ENCODE results near the gene SMIM3. TPM values are rescaled to one million over a fixed set of nuclear protein-coding genes. Genes with fewer than 3 reads are reported as not detected.
"Not testable (repeated sequence)": the region's sequence is repeated elsewhere in the genome, so short reads cannot be mapped to it uniquely, and the experiment has no call there.

Gene SMIM3
- total and polyA plus RNA-seq, 12 donors = 7.1 to 41.5 (median 14.0) TPM

DNA sequence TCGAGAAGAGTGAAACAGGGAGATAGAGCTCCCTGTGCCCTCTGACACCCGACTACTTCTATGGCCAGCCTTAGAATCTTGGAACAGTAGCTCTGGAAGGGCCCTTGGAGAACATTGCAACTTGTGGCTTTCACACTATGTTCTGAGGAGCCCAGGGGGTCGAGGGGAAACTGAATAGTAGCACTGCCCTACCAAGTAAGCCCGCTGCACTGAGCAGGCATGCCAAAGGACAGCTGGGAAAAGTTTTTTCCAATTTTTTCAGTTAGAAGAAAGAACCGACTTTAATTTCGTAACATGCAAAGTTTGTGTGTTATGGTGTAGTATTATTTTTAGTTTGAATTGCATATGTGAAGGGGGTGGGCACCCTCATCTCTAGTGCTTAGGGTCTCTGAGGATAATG lies 10.9 kb downstream of the SMIM3 start:
- DNase-seq (no peak), ATAC-seq (peak in 5 of 8 donors; percentile 10 to 54 (median 17))
- Histone ChIP-seq H3K9me3 (peaks cover 0 to 3% (median 0%) of the 10 kb centered on the region in 11 donors), H3K4me3 (no peak overlapping the region), H3K27me3 (no peaks in the 10 kb centered on the region), H3K4me1 (peaks cover 0 to 86% (median 57%) of the 10 kb centered on the region in 9 donors), H3K27ac (peak overlapping the region in 7 of 10 donors; percentile 26 to 76 (median 47)), H3K36me3 (peaks cover 0 to 7% (median 0%) of the 10 kb centered on the region in 9 donors)
- intact Hi-C loops (cut with DNase I) = no loop called here
- TF ChIP-seq, protein P1, sequence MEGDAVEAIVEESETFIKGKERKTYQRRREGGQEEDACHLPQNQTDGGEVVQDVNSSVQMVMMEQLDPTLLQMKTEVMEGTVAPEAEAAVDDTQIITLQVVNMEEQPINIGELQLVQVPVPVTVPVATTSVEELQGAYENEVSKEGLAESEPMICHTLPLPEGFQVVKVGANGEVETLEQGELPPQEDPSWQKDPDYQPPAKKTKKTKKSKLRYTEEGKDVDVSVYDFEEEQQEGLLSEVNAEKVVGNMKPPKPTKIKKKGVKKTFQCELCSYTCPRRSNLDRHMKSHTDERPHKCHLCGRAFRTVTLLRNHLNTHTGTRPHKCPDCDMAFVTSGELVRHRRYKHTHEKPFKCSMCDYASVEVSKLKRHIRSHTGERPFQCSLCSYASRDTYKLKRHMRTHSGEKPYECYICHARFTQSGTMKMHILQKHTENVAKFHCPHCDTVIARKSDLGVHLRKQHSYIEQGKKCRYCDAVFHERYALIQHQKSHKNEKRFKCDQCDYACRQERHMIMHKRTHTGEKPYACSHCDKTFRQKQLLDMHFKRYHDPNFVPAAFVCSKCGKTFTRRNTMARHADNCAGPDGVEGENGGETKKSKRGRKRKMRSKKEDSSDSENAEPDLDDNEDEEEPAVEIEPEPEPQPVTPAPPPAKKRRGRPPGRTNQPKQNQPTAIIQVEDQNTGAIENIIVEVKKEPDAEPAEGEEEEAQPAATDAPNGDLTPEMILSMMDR (IDR thresholded peaks at IDR 0.05) = no peak
- WGBS, 2 donors = 77 to 83% methylated on average over 6 of the region's 6 CpGs

DNA sequence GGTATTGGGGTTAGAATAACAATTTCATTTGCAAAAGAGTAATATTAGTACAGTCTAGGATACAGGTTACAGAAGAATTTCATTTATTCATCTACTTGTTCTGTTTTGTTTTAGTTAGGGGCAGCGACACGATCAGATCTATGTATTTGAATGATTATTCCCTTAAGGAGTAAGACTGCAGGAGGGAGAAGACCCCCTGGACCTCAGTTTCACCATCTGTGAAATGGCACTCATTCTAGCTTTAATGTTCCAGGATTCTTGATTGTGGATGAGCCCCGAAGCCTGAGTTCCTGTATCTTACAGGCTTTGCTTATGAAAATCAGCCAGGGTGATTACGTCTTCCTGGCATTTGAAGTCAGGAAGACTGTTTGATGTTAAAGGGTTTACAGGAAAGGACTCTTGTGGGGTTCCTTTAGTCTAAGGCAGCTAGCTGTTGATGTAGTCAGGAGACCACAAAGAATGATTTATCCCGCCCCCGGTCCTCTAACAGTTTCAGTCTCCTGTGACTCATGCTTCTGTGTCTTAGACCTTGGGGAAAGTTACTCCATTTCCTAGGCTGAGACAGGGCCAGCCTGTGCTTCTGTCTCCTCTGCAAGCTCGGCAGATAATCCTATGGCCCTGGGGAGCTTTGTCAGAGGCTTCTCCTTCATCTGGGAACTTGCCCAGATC lies 11.5 kb downstream of the SMIM3 start:
- TF ChIP-seq, protein P1 (IDR thresholded peaks at IDR 0.05) = no peak
- 50 to 53% methylated on average over 7 of the region's 7 CpGs for WGBS, 2 donors
- intact Hi-C loops (cut with DNase I) = no loop called here
- DNase-seq = peak in 1 of 2 donors; percentile 46
- peaks cover 0 to 3% (median 0%) of the 10 kb centered on the region in 11 donors for H3K9me3 ChIP-seq
- H3K4me3 ChIP-seq = peak overlapping the region in 3 of 10 donors; percentile 3 to 29 (median 4)
- H3K36me3 ChIP-seq = peaks cover 0 to 12% (median 0%) of the 10 kb centered on the region in 9 donors
- H3K27me3 ChIP-seq = no peaks in the 10 kb centered on the region
- ATAC-seq = peak; percentile 39 to 95 (median 88)
- H3K4me1 ChIP-seq = peaks cover 0 to 79% (median 52%) of the 10 kb centered on the region in 9 donors
- peak overlapping the region in 7 of 10 donors; percentile 26 to 76 (median 47) for H3K27ac ChIP-seq

DNA sequence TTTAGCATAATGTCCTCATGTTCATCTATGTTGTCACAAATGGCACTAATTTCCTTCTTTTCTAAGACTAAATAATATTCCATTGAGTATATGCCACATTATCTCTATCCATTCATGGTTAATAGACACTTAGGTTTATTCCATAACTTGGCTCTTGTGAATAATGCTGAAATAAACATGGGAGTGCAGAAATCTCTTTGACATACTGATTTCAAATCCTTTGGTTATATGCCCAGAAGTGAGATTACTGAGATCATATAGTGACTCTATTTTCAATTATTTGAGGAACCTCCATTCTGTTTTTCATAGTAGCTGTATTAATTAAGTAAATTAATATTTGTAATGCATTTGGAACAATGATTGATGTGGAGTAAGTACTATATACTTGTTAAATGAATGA lies 13.0 kb downstream of the SMIM3 start:
- H3K4me3 ChIP-seq = no peak overlapping the region
- TF ChIP-seq, protein P1 (IDR thresholded peaks at IDR 0.05) = no peak
- ATAC-seq = no peak
- H3K9me3 ChIP-seq = no peaks in the 10 kb centered on the region
- peaks cover 0 to 68% (median 46%) of the 10 kb centered on the region in 9 donors for H3K4me1 ChIP-seq
- H3K27me3 ChIP-seq = no peaks in the 10 kb centered on the region
- peaks cover 0 to 27% (median 14%) of the 10 kb centered on the region in 9 donors for H3K36me3 ChIP-seq
- H3K27ac ChIP-seq = peak overlapping the region in 2 of 10 donors; percentile 73 to 76
- intact Hi-C loops (cut with DNase I) = no loop called here
- no peak for DNase-seq

DNA sequence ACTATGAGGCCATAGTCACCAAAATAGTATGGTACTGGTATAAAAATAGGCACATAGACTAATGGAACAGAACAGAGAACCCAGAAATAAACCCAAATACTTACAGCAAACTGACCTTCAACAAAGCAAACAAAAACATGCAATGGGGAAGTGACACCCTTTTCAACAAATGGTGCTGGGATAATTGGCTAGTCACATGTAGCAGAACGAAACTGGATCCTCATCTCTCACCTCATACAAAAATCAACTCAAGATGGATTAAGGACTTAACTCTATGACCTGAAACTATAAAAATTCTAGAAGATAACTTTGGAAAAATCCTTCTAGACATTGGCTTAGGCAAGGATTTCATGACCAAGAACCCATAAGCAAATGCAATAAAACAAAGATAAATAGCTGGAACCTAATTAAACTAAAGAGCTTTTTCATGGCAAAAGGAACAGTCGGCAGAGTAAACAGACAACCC lies 14.9 kb downstream of the SMIM3 start:
- H3K4me3 ChIP-seq; intact Hi-C loops (cut with DNase I); H3K27ac ChIP-seq; H3K27me3 ChIP-seq; DNase-seq; ATAC-seq; H3K9me3 ChIP-seq: not testable (repeated sequence)
- Histone ChIP-seq H3K4me1 (peaks cover 0 to 49% (median 28%) of the 10 kb centered on the region in 9 donors), H3K36me3 (peaks cover 0 to 46% (median 16%) of the 10 kb centered on the region in 9 donors)
- WGBS, 2 donors = 85 to 86% methylated on average over 2 of the region's 2 CpGs

DNA sequence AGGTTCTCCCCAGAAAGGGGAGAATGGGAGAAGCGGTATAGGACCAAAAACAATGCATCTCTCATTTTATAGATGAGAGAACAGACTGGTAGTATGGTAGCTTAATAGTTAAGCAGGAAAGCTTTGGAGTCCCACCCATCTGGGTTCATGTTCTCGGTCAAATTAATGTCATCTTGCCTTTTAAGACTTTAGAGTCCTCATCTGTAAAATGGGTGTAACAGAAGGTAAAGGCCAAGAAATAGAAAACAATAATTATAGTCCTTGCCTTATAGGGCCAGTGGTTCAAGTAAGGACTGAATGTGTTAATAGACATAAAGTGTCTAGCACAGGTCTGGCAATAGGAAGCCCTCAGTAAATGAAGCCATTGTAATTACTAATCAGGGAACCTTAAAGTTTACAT lies 16.4 kb downstream of the SMIM3 start:
- 86 to 90% methylated on average over 2 of the region's 2 CpGs for WGBS, 2 donors
- TF ChIP-seq, protein P1 (IDR thresholded peaks at IDR 0.05) = no peak
- ATAC-seq (no peak), DNase-seq (no peak)
- Histone ChIP-seq H3K36me3 (peaks cover 0 to 50% (median 16%) of the 10 kb centered on the region in 9 donors), H3K27ac (no peak overlapping the region), H3K9me3 (no peaks in the 10 kb centered on the region), H3K4me1 (peaks cover 0 to 35% (median 15%) of the 10 kb centered on the region in 9 donors), H3K27me3 (no peaks in the 10 kb centered on the region), H3K4me3 (no peak overlapping the region)
- intact Hi-C loops (cut with DNase I) = no loop called here

Data from heart right ventricle (tissue), 16 donors.